ENCODE results near the gene CCNT2. TPM values are rescaled to one million over a fixed set of nuclear protein-coding genes. Genes with fewer than 3 reads are reported as not detected.

The CCNT2 gene
- 17.2 TPM for polyA plus RNA-seq (2013, experiment 1 of 2)
- polyA plus RNA-seq (2013, experiment 2 of 2) = 15.9 TPM

DNA sequence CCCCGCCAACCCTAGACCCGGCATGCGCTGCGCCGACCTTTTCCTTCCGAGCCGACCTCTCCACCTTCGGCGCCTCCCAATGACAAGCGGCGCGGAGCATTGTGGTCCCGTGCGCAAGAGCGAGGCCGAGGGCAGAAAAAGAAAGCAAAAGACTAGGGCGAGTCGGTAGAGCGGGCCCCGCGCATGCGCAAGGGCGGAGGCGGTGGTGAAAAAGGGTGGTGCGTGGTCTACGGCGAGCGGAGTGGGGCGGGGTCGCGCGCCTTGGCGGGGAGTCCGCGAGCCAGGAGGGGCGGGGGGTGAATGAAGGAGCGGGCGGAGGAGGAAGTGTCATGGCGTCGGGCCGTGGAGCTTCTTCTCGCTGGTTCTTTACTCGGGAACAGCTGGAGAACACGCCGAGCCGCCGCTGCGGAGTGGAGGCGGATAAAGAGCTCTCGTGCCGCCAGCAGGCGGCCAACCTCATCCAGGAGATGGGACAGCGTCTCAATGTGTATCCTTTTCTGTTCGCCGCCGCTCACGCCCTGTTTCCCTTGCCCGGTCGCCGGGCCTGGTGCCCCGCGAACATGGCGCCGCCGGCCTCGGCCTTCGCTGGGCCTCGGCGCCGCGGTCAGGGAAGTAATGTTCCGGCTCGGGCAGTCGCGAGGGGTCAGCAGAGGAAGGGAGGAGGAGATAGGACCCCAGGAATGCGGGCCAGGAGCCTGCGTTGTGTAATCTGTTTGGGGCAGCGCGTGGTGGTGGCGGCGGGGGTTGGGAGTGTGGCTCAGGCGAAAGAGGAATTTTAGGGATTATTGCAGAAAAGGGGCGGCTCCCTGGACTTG, at the start of gene CCNT2:
CCNT2 (plus strand) TSS at position 297 of the 815 bp plus-strand sequence; CDS start at position 330, 33 bp downstream.
- Histone ChIP-seq H2BK15ac (ENCODE audit: low read depth, poor library complexity, severe bottlenecking) (peak within 1 kb of the TSS; percentile 80), H3K14ac (ENCODE audit: low read length in 2 of 2) (peak within 1 kb of the TSS in 1 of 2 experiments; percentile 100), H3K36me3 (ENCODE audit: control insufficient read depth in 1 of 2, insufficient read depth in 2 of 2, low read depth in 1 of 2, low read length in 2 of 2) (peaks cover 0 to 5% of the 10 kb centered on the region in 2 experiments), H3K4me1 (ENCODE audit: control insufficient read depth, insufficient read depth, low read depth, low read length) (peaks cover 3% of the 10 kb centered on the region), H3K9me3 (ENCODE audit: control insufficient read depth, low read length) (no peaks in the 10 kb centered on the region), H2BK5ac (ENCODE audit: low read depth, low read length, poor library complexity, severe bottlenecking) (peak within 1 kb of the TSS; percentile 92), H3K18ac (ENCODE audit: low read depth in 1 of 2, low read length in 2 of 2) (peak within 1 kb of the TSS; percentile 98), H3K4ac (ENCODE audit: low read depth in 1 of 2, low read length in 2 of 2) (peak within 1 kb of the TSS; percentile 96 to 100), H3K4me3 (ENCODE audit: insufficient read depth in 1 of 2, low read depth in 1 of 2, low read length in 2 of 2) (peak within 1 kb of the TSS; percentile 90 to 96), H3K27ac (ENCODE audit: low read length, poor library complexity, severe bottlenecking) (peak within 1 kb of the TSS; percentile 100), H4K91ac (ENCODE audit: low read length) (peak within 1 kb of the TSS; percentile 97), H3K79me1 (replicated peaks; ENCODE audit: low read length, poor library complexity, severe bottlenecking) (peaks cover 2% of the 10 kb centered on the region), H2BK12ac (ENCODE audit: low read length in 2 of 2) (peak within 1 kb of the TSS; percentile 46 to 63), H4K8ac (ENCODE audit: low read length) (peak within 1 kb of the TSS; percentile 98), H3K4me2 (ENCODE audit: low read length, poor library complexity, severe bottlenecking) (peak within 1 kb of the TSS; percentile 68), H2AFZ (ENCODE audit: low read depth, low read length) (peak within 1 kb of the TSS; percentile 91), H3K27me3 (ENCODE audit: control insufficient read depth in 1 of 2, insufficient read depth in 1 of 2, low read length in 2 of 2) (no peaks in the 10 kb centered on the region), H3K9ac (ENCODE audit: low read length) (peak within 1 kb of the TSS; percentile 100), H2AK5ac (ENCODE audit: low read length, severe bottlenecking) (peak within 1 kb of the TSS; percentile 93), H2BK120ac (ENCODE audit: low read depth, low read length) (peak within 1 kb of the TSS; percentile 74), H3K23ac (ENCODE audit: low read length in 2 of 2) (peak within 1 kb of the TSS; percentile 46 to 64)
- under 1% methylated on average over 75 of the region's 83 CpGs for WGBS
- DNase-seq = peak; percentile 99

DNA sequence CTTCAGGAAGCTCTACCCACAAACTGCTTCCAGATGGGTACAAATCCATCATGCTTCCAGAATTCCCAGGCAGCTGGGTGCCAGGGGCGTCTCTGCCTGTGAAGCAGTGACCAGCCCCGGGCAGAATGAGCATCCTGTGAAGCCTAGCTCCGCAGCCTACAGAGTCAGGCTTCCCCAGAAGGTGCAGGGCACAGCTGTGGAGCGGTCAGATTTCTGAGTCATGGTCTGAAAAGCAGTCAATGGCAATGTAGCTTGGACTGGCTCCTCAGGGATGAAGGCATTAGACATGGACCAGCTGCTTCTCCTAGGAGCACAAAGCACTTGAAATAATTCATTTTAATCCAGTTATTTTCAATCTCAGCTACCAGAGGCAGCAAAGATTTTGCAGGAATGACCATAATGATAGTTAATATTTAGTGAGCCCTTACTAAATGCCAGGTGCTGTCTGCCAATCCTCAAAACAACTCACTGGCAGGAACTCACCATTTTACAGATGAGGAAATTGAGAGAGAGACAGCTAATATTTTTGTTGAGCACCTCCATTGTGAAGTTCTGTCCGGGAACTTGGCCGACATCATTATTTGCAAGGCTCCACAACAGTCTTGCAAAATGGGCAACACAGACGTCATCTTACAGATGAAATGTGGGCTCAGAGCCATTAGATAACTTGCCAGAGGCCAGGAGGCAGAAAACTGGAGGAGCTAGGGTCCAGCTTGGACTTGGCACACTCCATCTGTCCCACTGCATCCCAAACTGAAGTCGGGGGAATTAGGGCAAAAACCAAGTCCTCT, 48.5 kb upstream of the CCNT2 start:
- Histone ChIP-seq H3K9me3 (ENCODE audit: control insufficient read depth, low read length) (peaks cover 3% of the 10 kb centered on the region), H3K4ac (ENCODE audit: low read depth in 1 of 2, low read length in 2 of 2) (no peak overlapping the region), H2BK120ac (ENCODE audit: low read depth, low read length) (no peak overlapping the region), H2AK5ac (ENCODE audit: low read length, severe bottlenecking) (no peak overlapping the region), H3K18ac (ENCODE audit: low read depth in 1 of 2, low read length in 2 of 2) (no peak overlapping the region), H2BK12ac (ENCODE audit: low read length in 2 of 2) (no peak overlapping the region), H3K27me3 (ENCODE audit: control insufficient read depth in 1 of 2, insufficient read depth in 1 of 2, low read length in 2 of 2) (no peaks in the 10 kb centered on the region), H3K9ac (ENCODE audit: low read length) (no peak overlapping the region), H3K36me3 (ENCODE audit: control insufficient read depth in 1 of 2, insufficient read depth in 2 of 2, low read depth in 1 of 2, low read length in 2 of 2) (no peaks in the 10 kb centered on the region), H3K4me3 (ENCODE audit: insufficient read depth in 1 of 2, low read depth in 1 of 2, low read length in 2 of 2) (no peak overlapping the region), H3K79me1 (replicated peaks; ENCODE audit: low read length, poor library complexity, severe bottlenecking) (no peaks in the 10 kb centered on the region), H3K14ac (ENCODE audit: low read length in 2 of 2) (no peak overlapping the region), H2AFZ (ENCODE audit: low read depth, low read length) (no peak overlapping the region), H3K4me2 (ENCODE audit: low read length, poor library complexity, severe bottlenecking) (no peak overlapping the region), H2BK5ac (ENCODE audit: low read depth, low read length, poor library complexity, severe bottlenecking) (no peak overlapping the region), H4K8ac (ENCODE audit: low read length) (no peak overlapping the region), H4K91ac (ENCODE audit: low read length) (no peak overlapping the region), H2BK15ac (ENCODE audit: low read depth, poor library complexity, severe bottlenecking) (no peak overlapping the region), H3K4me1 (ENCODE audit: control insufficient read depth, insufficient read depth, low read depth, low read length) (peaks cover 9% of the 10 kb centered on the region), H3K23ac (ENCODE audit: low read length in 2 of 2) (no peak overlapping the region), H3K27ac (ENCODE audit: low read length, poor library complexity, severe bottlenecking) (no peak overlapping the region)
- WGBS = 83% methylated on average over 8 of the region's 8 CpGs
- DNase-seq = peak; percentile 52

DNA sequence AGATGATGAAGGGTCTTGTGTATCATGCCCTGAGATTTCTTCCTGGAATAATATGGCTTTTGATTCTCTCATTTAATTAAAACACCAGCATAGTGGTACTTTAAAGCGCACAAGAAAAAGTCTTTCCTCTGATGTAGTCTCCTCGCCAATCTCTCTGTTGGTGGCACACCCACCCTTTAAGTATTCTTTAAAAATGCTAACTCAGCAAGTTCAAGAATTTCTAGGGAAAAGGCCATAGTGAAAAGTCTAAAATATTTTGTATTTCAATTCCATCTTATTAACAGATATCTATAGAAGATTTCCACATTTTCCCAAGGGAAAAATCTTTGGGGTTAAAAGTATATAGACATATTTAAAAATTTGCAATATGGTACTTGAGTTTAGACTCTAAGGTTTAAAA, 45.5 kb upstream of the CCNT2 start:
- WGBS = 100% methylated on average over 1 of the region's 2 CpGs
- H2AFZ ChIP-seq (ENCODE audit: low read depth, low read length) = no peak overlapping the region
- no peak overlapping the region for H2AK5ac ChIP-seq (ENCODE audit: low read length, severe bottlenecking)
- peaks cover 7% of the 10 kb centered on the region for H3K4me1 ChIP-seq (ENCODE audit: control insufficient read depth, insufficient read depth, low read depth, low read length)
- H2BK120ac ChIP-seq (ENCODE audit: low read depth, low read length) = no peak overlapping the region
- no peak overlapping the region for H3K14ac ChIP-seq (ENCODE audit: low read length in 2 of 2)
- H3K23ac ChIP-seq (ENCODE audit: low read length in 2 of 2) = no peak overlapping the region
- no peaks in the 10 kb centered on the region for H3K79me1 ChIP-seq (replicated peaks; ENCODE audit: low read length, poor library complexity, severe bottlenecking)
- H3K27ac ChIP-seq (ENCODE audit: low read length, poor library complexity, severe bottlenecking) = no peak overlapping the region
- H3K4me3 ChIP-seq (ENCODE audit: insufficient read depth in 1 of 2, low read depth in 1 of 2, low read length in 2 of 2) = no peak overlapping the region
- no peak overlapping the region for H2BK15ac ChIP-seq (ENCODE audit: low read depth, poor library complexity, severe bottlenecking)
- no peaks in the 10 kb centered on the region for H3K27me3 ChIP-seq (ENCODE audit: control insufficient read depth in 1 of 2, insufficient read depth in 1 of 2, low read length in 2 of 2)
- no peak for DNase-seq
- H3K18ac ChIP-seq (ENCODE audit: low read depth in 1 of 2, low read length in 2 of 2) = no peak overlapping the region
- H3K36me3 ChIP-seq (ENCODE audit: control insufficient read depth in 1 of 2, insufficient read depth in 2 of 2, low read depth in 1 of 2, low read length in 2 of 2) = no peaks in the 10 kb centered on the region
- H3K4me2 ChIP-seq (ENCODE audit: low read length, poor library complexity, severe bottlenecking) = no peak overlapping the region
- H4K91ac ChIP-seq (ENCODE audit: low read length) = no peak overlapping the region
- peaks cover 3% of the 10 kb centered on the region for H3K9me3 ChIP-seq (ENCODE audit: control insufficient read depth, low read length)
- no peak overlapping the region for H2BK5ac ChIP-seq (ENCODE audit: low read depth, low read length, poor library complexity, severe bottlenecking)
- H2BK12ac ChIP-seq (ENCODE audit: low read length in 2 of 2) = no peak overlapping the region
- H3K4ac ChIP-seq (ENCODE audit: low read depth in 1 of 2, low read length in 2 of 2) = no peak overlapping the region
- no peak overlapping the region for H4K8ac ChIP-seq (ENCODE audit: low read length)
- no peak overlapping the region for H3K9ac ChIP-seq (ENCODE audit: low read length)

DNA sequence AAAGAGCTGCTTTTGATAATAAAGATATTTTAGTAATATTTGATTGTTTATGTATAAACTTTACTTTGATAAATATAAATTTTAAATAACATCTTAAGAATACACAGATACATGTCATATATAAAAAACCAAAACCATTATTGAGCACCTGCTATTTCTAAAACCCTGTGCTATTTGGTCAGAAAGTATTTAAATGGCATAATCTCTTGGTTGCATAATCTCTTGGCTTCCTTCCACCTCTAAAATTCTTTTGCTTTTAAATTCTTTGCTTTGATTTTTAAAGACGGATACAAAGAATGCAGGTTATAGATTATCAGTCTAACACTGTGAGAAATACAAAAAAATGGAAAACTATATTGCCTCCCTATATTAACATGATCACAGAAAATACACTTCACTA, 43.3 kb upstream of the CCNT2 start:
- no peak overlapping the region for H4K91ac ChIP-seq (ENCODE audit: low read length)
- no peak overlapping the region for H3K18ac ChIP-seq (ENCODE audit: low read depth in 1 of 2, low read length in 2 of 2)
- no peak overlapping the region for H2AFZ ChIP-seq (ENCODE audit: low read depth, low read length)
- H3K9me3 ChIP-seq (ENCODE audit: control insufficient read depth, low read length) = peaks cover 6% of the 10 kb centered on the region
- H3K4me3 ChIP-seq (ENCODE audit: insufficient read depth in 1 of 2, low read depth in 1 of 2, low read length in 2 of 2) = no peak overlapping the region
- no peak overlapping the region for H3K9ac ChIP-seq (ENCODE audit: low read length)
- no peak overlapping the region for H4K8ac ChIP-seq (ENCODE audit: low read length)
- no peak overlapping the region for H2BK12ac ChIP-seq (ENCODE audit: low read length in 2 of 2)
- DNase-seq = no peak
- H3K23ac ChIP-seq (ENCODE audit: low read length in 2 of 2) = no peak overlapping the region
- H3K14ac ChIP-seq (ENCODE audit: low read length in 2 of 2) = no peak overlapping the region
- H3K79me1 ChIP-seq (replicated peaks; ENCODE audit: low read length, poor library complexity, severe bottlenecking) = no peaks in the 10 kb centered on the region
- H2BK5ac ChIP-seq (ENCODE audit: low read depth, low read length, poor library complexity, severe bottlenecking) = no peak overlapping the region
- no peak overlapping the region for H2BK120ac ChIP-seq (ENCODE audit: low read depth, low read length)
- no peak overlapping the region for H3K27ac ChIP-seq (ENCODE audit: low read length, poor library complexity, severe bottlenecking)
- H3K36me3 ChIP-seq (ENCODE audit: control insufficient read depth in 1 of 2, insufficient read depth in 2 of 2, low read depth in 1 of 2, low read length in 2 of 2) = no peaks in the 10 kb centered on the region
- H3K4me1 ChIP-seq (ENCODE audit: control insufficient read depth, insufficient read depth, low read depth, low read length) = peaks cover 3% of the 10 kb centered on the region
- H2AK5ac ChIP-seq (ENCODE audit: low read length, severe bottlenecking) = no peak overlapping the region
- no peak overlapping the region for H2BK15ac ChIP-seq (ENCODE audit: low read depth, poor library complexity, severe bottlenecking)
- H3K4ac ChIP-seq (ENCODE audit: low read depth in 1 of 2, low read length in 2 of 2) = no peak overlapping the region
- H3K27me3 ChIP-seq (ENCODE audit: control insufficient read depth in 1 of 2, insufficient read depth in 1 of 2, low read length in 2 of 2) = no peaks in the 10 kb centered on the region
- no CpG with 5 or more reads among the region's 1 CpG for WGBS
- H3K4me2 ChIP-seq (ENCODE audit: low read length, poor library complexity, severe bottlenecking) = no peak overlapping the region
